Retinal pigment epithelial cell (primary cell): Measurements from ENCODE around the gene CCL17.
"Not testable (repeated sequence)": the region's sequence is repeated elsewhere in the genome, so short reads cannot be mapped to it uniquely, and the experiment has no call there.

Source experiments
- DNase-seq: peaks from one replicate; pipeline ENCODE4 v3.0.0-alpha.2; 2010; ENCODE audit warnings: low read depth
- H3K4me3 ChIP-seq: 2 replicates; pipeline ENCODE4 v1.5.1; 2011; ENCODE audit warnings: mild to moderate bottlenecking, low read length, control low read depth, moderate library complexity
- TF ChIP-seq, protein P1 (sequence below): conservative IDR thresholded peaks from 2 replicates; pipeline ENCODE4 v1.5.1; 2011; ENCODE audit warnings: low read depth, low read length, control low read depth, inconsistent platforms

The CCL17 gene

DNA sequence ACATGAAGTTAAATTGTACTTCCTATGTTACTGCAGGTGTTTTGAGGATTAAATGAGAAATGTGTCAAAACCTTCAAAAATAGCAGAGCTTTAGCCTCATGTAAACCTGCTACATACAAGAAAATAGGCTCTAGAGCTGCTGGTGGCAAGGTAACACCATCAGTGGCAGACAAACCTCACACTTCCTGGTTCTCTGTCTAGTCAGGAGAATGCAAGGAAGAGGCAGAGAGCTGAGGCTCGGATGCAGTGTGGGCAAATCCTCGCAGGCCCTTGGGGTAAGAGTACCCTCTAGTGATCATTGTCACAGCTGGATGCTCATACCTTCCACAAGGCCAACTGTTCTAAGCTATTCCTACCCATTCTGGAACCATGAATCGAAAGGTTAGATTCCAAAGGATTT lies 28.4 kb downstream of the CCL17 start:
- H3K4me3 ChIP-seq: no peak overlapping the region
- DNase-seq: no peak
- TF ChIP-seq, protein P1, sequence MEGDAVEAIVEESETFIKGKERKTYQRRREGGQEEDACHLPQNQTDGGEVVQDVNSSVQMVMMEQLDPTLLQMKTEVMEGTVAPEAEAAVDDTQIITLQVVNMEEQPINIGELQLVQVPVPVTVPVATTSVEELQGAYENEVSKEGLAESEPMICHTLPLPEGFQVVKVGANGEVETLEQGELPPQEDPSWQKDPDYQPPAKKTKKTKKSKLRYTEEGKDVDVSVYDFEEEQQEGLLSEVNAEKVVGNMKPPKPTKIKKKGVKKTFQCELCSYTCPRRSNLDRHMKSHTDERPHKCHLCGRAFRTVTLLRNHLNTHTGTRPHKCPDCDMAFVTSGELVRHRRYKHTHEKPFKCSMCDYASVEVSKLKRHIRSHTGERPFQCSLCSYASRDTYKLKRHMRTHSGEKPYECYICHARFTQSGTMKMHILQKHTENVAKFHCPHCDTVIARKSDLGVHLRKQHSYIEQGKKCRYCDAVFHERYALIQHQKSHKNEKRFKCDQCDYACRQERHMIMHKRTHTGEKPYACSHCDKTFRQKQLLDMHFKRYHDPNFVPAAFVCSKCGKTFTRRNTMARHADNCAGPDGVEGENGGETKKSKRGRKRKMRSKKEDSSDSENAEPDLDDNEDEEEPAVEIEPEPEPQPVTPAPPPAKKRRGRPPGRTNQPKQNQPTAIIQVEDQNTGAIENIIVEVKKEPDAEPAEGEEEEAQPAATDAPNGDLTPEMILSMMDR: no peak

GRCh38 chr16:57434003-57434402 lies 29.4 kb downstream of the CCL17 start:
- H3K4me3 ChIP-seq: no peak overlapping the region
- DNase-seq: no peak
- TF ChIP-seq, protein P1: no peak

DNA sequence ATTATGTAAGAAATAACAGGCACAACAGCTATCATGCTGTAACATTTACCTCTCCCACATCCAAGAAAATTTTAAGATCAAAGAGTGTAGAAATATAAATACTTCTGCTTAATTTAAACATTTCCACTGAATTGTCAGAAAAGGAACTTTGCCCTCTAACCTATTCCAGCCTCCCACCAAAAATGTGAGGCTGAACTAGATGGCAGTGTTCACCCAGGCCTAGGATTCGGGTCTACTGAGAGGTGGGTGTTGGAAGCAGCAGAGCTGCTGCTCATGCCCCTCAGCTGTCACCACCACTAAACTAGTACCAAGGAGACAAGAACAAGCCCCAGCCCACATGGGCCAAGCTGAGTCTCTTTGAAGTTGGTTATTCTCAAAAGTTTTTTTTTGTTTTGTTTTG lies 31.3 kb downstream of the CCL17 start:
- TF ChIP-seq, protein P1: no peak
- no peak for DNase-seq
- no peak overlapping the region for H3K4me3 ChIP-seq

DNA sequence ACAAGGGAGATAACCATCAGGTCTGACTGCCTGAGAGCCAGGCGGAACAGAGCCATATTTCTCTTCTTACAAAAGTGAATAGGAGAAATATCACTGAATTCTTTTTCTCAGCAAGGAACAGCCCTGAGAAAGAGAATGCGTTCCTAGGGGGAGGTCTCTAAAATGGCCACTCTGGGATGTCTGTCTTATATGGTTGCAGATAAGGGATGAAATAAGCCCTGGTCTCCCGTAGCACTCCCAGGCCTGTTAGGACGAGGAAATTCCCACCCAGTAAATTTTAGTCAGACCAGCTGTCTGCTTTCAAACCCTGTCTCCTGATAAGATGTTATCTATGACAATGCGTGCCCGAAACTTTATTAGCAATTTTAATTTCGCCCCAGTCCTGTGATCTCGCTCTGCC lies 35.4 kb downstream of the CCL17 start:
- not testable (repeated sequence) for DNase-seq, H3K4me3 ChIP-seq

DNA sequence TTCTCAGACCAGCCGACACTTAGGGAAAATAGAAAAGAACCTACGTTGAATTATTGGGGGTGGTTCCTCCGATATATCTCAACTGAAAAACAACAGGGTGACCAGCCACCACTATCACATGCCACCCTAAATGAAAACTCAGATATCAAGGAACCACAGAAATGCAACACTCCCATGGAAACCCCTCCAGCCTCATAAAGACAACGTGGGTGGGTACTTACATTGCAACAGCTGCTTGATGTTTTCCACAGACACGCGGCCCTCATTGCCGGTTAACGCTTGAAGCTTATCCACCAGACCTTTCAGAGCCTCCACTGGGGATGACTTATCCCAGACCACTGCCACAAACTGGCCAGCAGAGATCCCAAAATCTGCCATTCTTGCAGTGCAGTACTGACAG lies 36.0 kb downstream of the CCL17 start:
- H3K4me3 ChIP-seq: not testable (repeated sequence)

GRCh38 chr16:57444711-57445110 lies 40.1 kb downstream of the CCL17 start:
- no peak for DNase-seq
- TF ChIP-seq, protein P1: no peak
- H3K4me3 ChIP-seq: no peak overlapping the region

More for the DNA sequence above, 36.0 kb downstream of the CCL17 start:
- not testable (repeated sequence) for DNase-seq

GRCh38 chr16:57445510-57445909 lies 40.9 kb downstream of the CCL17 start:
- no peak overlapping the region for H3K4me3 ChIP-seq
- TF ChIP-seq, protein P1: no peak
- no peak for DNase-seq

DNA sequence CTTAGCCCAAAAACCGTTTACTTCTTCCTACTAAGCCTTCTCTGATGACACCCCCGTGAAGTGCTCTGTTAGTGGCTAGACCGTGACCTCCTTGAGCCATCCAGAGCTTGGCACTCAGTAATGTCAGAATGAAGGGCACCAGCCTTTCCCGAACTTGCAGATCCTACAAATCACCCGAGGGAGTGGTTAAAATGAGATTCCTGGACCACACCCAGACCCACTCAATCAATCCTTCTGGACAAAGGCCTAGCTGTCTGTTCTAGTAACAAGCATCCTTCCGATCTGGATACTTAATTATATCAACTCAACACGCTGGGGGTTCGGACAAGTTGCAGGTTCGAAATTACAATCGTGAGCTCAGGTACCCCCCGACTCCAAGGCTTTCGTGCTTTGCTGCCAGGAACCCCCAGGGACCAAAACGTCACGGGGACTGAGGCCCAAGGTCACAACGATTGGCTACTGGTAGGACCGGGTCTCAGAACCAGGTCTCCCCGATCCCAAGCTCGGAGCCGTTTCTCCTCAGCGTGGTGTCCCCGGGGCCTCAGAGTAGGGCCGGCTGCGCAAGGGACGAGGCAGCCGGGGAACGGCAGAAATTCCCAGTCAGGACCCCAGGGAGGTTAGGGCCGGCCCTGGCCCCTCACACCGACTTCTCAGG lies 42.1 kb downstream of the CCL17 start:
- TF ChIP-seq, protein P1: no peak
- peak overlapping the region; percentile 96 for H3K4me3 ChIP-seq
- DNase-seq: no peak
